Panc1 (cell line): ENCODE results near the gene UBL5. TPM values are rescaled to one million over a fixed set of nuclear protein-coding genes. Genes with fewer than 3 reads are reported as not detected.

Source experiments
- ATAC-seq: fragments of 200-7000 bp; cut with Tn5 transposase; 2 replicates; pipeline ENCODE4 v1.9.1; 2020; ENCODE audit warnings: mild to moderate bottlenecking, moderate library complexity
- BruUV-seq: library from RNA; stranded (reverse); fragments of 400-500 nt; replicated peaks from 2 replicates; lab custom pipeline; 2021; lab: Mats Ljungman, UMichigan
- CTCF ChIA-PET: fragments of 300-600 bp; sonication (Branson Sonifier 250); formaldehyde crosslinking; loops from one replicate; lab custom pipeline; 2022; ENCODE audit warnings: antibody characterized with exemption; lab: Charles Lee
- POLR2A ChIA-PET: fragments of 300-600 bp; sonication (Branson Sonifier 250); formaldehyde crosslinking; loops from one replicate; lab custom pipeline; 2022; ENCODE audit warnings: antibody characterized with exemption; lab: Charles Lee
- DNase-seq: peaks from one replicate; pipeline ENCODE4 v3.0.0-alpha.2; 2010; ENCODE audit warnings: low read depth, low spot score
- H3K27ac ChIP-seq: 2 replicates; pipeline ENCODE4 v1.5.1; 2011; ENCODE audit warnings: mild to moderate bottlenecking, low read length, inconsistent platforms
- H3K27me3 ChIP-seq: fragments of 200-500 bp; sonication (Bioruptor generic); 2 replicates; pipeline ENCODE4 v1.6.0; 2014; ENCODE audit warnings: low read length, inconsistent platforms; ENCODE audit not compliant: control insufficient read depth, insufficient read depth
- H3K36me3 ChIP-seq: fragments of 200-500 bp; sonication (Bioruptor generic); 2 replicates; pipeline ENCODE4 v1.5.1; 2014; ENCODE audit warnings: inconsistent platforms, mild to moderate bottlenecking, low read length, moderate library complexity; ENCODE audit not compliant: control insufficient read depth, insufficient read depth
- H3K4me1 ChIP-seq: 2 replicates; pipeline ENCODE4 v1.5.1; 2011; ENCODE audit warnings: inconsistent platforms, mild to moderate bottlenecking, low read length, moderate library complexity; ENCODE audit not compliant: control insufficient read depth, insufficient read depth
- H3K4me3 ChIP-seq, 2 experiments: 2 replicates each; pipeline ENCODE4 v1.5.1; 2011 to 2012; ENCODE audit warnings: low read depth in 2 of 2, low read length in 2 of 2, mild to moderate bottlenecking in 2 of 2, inconsistent platforms in 1 of 2, moderate library complexity in 1 of 2
- H3K9me3 ChIP-seq: fragments of 200-500 bp; sonication (Bioruptor generic); 2 replicates; pipeline ENCODE4 v1.5.1; 2014; ENCODE audit warnings: low read depth, mild to moderate bottlenecking, inconsistent platforms, low read length, moderate library complexity; ENCODE audit not compliant: control insufficient read depth, insufficient read depth
- POLR2AphosphoS5 ChIP-seq: IDR thresholded peaks from 2 replicates; pipeline ENCODE4 v1.6.1; 2012; ENCODE audit warnings: mild to moderate bottlenecking, low read depth, low read length, moderate library complexity
- SIN3A ChIP-seq: IDR thresholded peaks from 2 replicates; pipeline ENCODE4 v1.6.1; 2012; ENCODE audit warnings: low read depth, mild to moderate bottlenecking, low read length, moderate library complexity, borderline replicate concordance; ENCODE audit not compliant: insufficient read depth
- TCF7L2 ChIP-seq: IDR thresholded peaks from 2 replicates; pipeline ENCODE4 v1.6.1; 2011; ENCODE audit warnings: mild to moderate bottlenecking, low read depth, low read length, inconsistent platforms
- in situ Hi-C: cut with HindIII; loops from 2 replicates; pipeline ENCODE4 v1.10.0; 2016; ENCODE audit warnings: low sequenced_read_pairs, low pct_unique_long_range_greater_than_20kb
- intact Hi-C: fragments of 100-400 bp; cut with micrococcal nuclease; formaldehyde crosslinking; loops from one replicate; pipeline ENCODE4 v1.10.0; 2022; ENCODE audit not compliant: unreplicated experiment
- total RNA-seq: library from RNA; stranded (reverse); gene quantifications from one replicate; pipeline ENCODE4 v1.2.1, GENCODE V29; 2021; ENCODE audit not compliant: unreplicated experiment
- TF ChIP-seq, protein P1 (sequence below), 2 experiments: IDR thresholded peaks; 2 replicates each; pipeline ENCODE4 v1.6.1; 2011 to 2012; ENCODE audit warnings: low read depth in 2 of 2, control low read depth in 1 of 2, low read length in 1 of 2, mild to moderate bottlenecking in 1 of 2, moderate library complexity in 1 of 2; ENCODE audit not compliant: insufficient read depth in 1 of 2
- TF ChIP-seq, protein P2 (sequence below): fragments of 450-650 bp; IDR thresholded peaks from 2 replicates; pipeline ENCODE4 v1.5.1; 2017; ENCODE audit warnings: mild to moderate bottlenecking

Gene UBL5
- total RNA-seq, 1 experiment from 2014 or later: 379 TPM

DNA sequence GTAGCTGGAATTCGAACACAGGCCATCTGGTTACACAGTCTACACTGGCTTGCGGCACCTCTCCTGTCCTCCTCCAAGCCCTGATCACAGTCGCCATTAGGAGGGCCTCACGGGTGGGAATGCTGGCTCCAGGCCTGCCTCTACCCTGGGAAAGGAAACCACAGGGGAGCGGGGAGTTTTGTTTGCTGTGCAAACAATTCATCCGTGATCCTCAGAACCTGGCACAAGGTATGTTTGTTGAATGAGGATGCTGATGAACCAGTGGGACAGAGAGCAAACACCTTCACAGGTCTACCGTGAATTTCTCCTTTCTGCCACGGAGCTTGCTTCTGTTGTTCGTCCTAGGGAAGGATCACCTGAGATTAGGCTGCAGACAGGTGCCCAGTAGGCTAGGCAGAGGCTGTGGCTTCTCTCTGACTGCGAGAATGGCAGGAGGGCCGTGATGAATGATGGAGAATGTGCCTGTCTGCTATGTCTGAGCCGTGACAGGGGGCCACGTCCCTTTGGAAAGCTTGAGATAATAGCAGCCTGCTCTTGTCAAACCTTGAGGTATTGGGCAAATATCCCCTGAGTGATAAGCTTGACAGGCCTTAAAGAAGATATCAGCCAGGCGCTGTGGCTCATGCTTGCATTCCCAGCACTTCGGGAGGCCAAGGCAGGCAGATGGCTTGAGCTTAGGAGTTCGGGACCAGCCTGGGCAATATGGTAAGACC is 44.1 kb downstream of the UBL5 start:
- no peak overlapping the region for H3K4me3 ChIP-seq
- TF ChIP-seq POLR2AphosphoS5: no peak
- TF ChIP-seq, protein P1, sequence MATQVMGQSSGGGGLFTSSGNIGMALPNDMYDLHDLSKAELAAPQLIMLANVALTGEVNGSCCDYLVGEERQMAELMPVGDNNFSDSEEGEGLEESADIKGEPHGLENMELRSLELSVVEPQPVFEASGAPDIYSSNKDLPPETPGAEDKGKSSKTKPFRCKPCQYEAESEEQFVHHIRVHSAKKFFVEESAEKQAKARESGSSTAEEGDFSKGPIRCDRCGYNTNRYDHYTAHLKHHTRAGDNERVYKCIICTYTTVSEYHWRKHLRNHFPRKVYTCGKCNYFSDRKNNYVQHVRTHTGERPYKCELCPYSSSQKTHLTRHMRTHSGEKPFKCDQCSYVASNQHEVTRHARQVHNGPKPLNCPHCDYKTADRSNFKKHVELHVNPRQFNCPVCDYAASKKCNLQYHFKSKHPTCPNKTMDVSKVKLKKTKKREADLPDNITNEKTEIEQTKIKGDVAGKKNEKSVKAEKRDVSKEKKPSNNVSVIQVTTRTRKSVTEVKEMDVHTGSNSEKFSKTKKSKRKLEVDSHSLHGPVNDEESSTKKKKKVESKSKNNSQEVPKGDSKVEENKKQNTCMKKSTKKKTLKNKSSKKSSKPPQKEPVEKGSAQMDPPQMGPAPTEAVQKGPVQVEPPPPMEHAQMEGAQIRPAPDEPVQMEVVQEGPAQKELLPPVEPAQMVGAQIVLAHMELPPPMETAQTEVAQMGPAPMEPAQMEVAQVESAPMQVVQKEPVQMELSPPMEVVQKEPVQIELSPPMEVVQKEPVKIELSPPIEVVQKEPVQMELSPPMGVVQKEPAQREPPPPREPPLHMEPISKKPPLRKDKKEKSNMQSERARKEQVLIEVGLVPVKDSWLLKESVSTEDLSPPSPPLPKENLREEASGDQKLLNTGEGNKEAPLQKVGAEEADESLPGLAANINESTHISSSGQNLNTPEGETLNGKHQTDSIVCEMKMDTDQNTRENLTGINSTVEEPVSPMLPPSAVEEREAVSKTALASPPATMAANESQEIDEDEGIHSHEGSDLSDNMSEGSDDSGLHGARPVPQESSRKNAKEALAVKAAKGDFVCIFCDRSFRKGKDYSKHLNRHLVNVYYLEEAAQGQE (IDR thresholded peaks at IDR 0.05; ENCODE audit: insufficient read depth in 1 of 2, low read depth in 2 of 2, low read length in 1 of 2): no peak
- TF ChIP-seq SIN3A: no peak
- TF ChIP-seq, protein P2, sequence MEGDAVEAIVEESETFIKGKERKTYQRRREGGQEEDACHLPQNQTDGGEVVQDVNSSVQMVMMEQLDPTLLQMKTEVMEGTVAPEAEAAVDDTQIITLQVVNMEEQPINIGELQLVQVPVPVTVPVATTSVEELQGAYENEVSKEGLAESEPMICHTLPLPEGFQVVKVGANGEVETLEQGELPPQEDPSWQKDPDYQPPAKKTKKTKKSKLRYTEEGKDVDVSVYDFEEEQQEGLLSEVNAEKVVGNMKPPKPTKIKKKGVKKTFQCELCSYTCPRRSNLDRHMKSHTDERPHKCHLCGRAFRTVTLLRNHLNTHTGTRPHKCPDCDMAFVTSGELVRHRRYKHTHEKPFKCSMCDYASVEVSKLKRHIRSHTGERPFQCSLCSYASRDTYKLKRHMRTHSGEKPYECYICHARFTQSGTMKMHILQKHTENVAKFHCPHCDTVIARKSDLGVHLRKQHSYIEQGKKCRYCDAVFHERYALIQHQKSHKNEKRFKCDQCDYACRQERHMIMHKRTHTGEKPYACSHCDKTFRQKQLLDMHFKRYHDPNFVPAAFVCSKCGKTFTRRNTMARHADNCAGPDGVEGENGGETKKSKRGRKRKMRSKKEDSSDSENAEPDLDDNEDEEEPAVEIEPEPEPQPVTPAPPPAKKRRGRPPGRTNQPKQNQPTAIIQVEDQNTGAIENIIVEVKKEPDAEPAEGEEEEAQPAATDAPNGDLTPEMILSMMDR: no peak
- TF ChIP-seq TCF7L2: no peak
- H3K36me3 ChIP-seq: no peaks in the 10 kb centered on the region
- H3K4me1 ChIP-seq: no peaks in the 10 kb centered on the region
- POLR2A ChIA-PET: no interaction called here
- intact Hi-C loops: no loop called here
- CTCF ChIA-PET: no interaction called here
- DNase-seq (no peak), ATAC-seq (no peak)
- no peaks in the 10 kb centered on the region for H3K27me3 ChIP-seq
- in situ Hi-C loops: no loop called here
- no peak overlapping the region for H3K27ac ChIP-seq
- no peaks in the 10 kb centered on the region for H3K9me3 ChIP-seq
- no TSS peak for BruUV-seq

DNA sequence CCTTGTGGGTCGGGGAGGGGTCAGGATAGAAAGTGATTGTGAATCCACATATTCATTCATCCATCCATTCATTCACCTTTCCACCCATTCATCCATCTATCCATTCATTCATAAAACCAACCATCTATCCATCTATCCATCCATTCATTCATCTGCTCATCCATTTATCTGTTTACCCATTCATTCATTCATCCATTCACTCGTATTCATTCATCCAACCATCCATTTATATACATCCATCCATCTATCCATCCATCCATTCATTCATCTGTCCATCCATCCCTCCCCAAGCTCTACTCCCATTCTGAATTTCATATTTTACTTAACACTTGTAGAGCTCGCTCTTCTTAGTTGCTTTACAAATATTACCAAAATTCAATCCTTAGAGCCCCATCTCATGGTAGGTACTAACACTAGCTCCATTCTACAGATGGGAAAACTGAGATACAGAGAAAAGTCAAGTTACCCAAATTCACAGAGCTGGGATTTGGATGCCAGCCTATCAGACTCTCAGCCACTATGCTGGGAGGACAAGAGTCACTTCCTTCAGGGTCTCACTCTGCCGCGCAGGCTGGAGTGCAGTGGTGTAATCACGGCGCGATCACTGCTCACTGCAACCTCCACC is 45.0 kb downstream of the UBL5 start:
- H3K27ac ChIP-seq: no peak overlapping the region
- peaks cover 2% of the 10 kb centered on the region; the same call in 1 of the 2 replicates for H3K4me1 ChIP-seq
- no TSS peak for BruUV-seq
- DNase-seq (no peak), ATAC-seq (no peak)
- H3K4me3 ChIP-seq: no peak overlapping the region
- TF ChIP-seq, protein P2: no peak
- TF ChIP-seq, protein P1 (IDR thresholded peaks at IDR 0.05; ENCODE audit: insufficient read depth in 1 of 2, low read depth in 2 of 2, low read length in 1 of 2): no peak
- TF ChIP-seq SIN3A: no peak
- no peak for TF ChIP-seq TCF7L2
- TF ChIP-seq POLR2AphosphoS5: no peak
- intact Hi-C loops (no loop called here), in situ Hi-C loops (no loop called here)
- H3K9me3 ChIP-seq: no peaks in the 10 kb centered on the region
- no peaks in the 10 kb centered on the region for H3K36me3 ChIP-seq
- CTCF ChIA-PET: no interaction called here
- POLR2A ChIA-PET: no interaction called here
- H3K27me3 ChIP-seq: no peaks in the 10 kb centered on the region
